Right lobe of liver (tissue), 4 donors: ENCODE data around the gene KLK3.

Experiments used
- POLR2A ChIP-seq: fragments of 450-650 bp; IDR thresholded peaks from one replicate; pipeline ENCODE4 v1.6.1; 2017; ENCODE audit warnings: antibody characterized with exemption, mild to moderate bottlenecking
- TF ChIP-seq, protein P1 (sequence below), 4 donors: fragments of 200-600 bp in 3 of 4; fragments of 450-650 bp in 1 of 4; IDR thresholded peaks; one replicate each; pipeline versions ENCODE4 v1.5.1 to v1.8.0; 2016 to 2022; ENCODE audit warnings: antibody characterized with exemption in 4 of 4, mild to moderate bottlenecking in 2 of 4
- donor health status: DM: no; HTN: no; CAD: no.
- donor health status: DM: no; HTN: no; CAD: no.
- donor health status: DM: no; HTN: yes; CAD: no.

GRCh38 chr19:50889638-50890037 lies 34.9 kb downstream of the KLK3 start:
- TF ChIP-seq POLR2A = no peak
- TF ChIP-seq, protein P1, sequence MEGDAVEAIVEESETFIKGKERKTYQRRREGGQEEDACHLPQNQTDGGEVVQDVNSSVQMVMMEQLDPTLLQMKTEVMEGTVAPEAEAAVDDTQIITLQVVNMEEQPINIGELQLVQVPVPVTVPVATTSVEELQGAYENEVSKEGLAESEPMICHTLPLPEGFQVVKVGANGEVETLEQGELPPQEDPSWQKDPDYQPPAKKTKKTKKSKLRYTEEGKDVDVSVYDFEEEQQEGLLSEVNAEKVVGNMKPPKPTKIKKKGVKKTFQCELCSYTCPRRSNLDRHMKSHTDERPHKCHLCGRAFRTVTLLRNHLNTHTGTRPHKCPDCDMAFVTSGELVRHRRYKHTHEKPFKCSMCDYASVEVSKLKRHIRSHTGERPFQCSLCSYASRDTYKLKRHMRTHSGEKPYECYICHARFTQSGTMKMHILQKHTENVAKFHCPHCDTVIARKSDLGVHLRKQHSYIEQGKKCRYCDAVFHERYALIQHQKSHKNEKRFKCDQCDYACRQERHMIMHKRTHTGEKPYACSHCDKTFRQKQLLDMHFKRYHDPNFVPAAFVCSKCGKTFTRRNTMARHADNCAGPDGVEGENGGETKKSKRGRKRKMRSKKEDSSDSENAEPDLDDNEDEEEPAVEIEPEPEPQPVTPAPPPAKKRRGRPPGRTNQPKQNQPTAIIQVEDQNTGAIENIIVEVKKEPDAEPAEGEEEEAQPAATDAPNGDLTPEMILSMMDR (IDR thresholded peaks at IDR 0.05) = no peak
